PFSK-1 (cell line): Measurements from ENCODE around the gene ATP6V1B1.

Experiments
- FOXP2 ChIP-seq: optimal IDR thresholded peaks from 2 replicates; pipeline ENCODE3; 2011; ENCODE audit warnings: borderline replicate concordance, control low read depth, inconsistent platforms; ENCODE audit not compliant: insufficient read depth; ENCODE audit errors: extremely low read length, extremely low read depth
- POLR2AphosphoS5 ChIP-seq: IDR thresholded peaks from 2 replicates; pipeline ENCODE4 v1.6.1; 2012; ENCODE audit warnings: low read depth, mild to moderate bottlenecking, control low read depth, low read length, moderate library complexity
- SIN3A ChIP-seq: IDR thresholded peaks from 2 replicates; pipeline ENCODE4 v1.6.1; 2012; ENCODE audit warnings: mild to moderate bottlenecking, low read length, moderate library complexity, borderline replicate concordance; ENCODE audit not compliant: insufficient read depth
- TAF1 ChIP-seq: IDR thresholded peaks from 2 replicates; pipeline ENCODE4 v1.6.1; 2012; ENCODE audit warnings: low read length, control low read depth, borderline replicate concordance; ENCODE audit not compliant: insufficient read depth
- TF ChIP-seq, protein P1 (sequence below), 2 experiments: IDR thresholded peaks; 2 replicates each; pipeline versions ENCODE4 v1.6.1 to v1.8.0; 2011 to 2012; ENCODE audit warnings: low read depth in 2 of 2, low read length in 2 of 2, control low read depth in 1 of 2, inconsistent platforms in 1 of 2, mild to moderate bottlenecking in 1 of 2, moderate library complexity in 1 of 2; ENCODE audit not compliant: insufficient read depth in 1 of 2

The ATP6V1B1 gene

DNA sequence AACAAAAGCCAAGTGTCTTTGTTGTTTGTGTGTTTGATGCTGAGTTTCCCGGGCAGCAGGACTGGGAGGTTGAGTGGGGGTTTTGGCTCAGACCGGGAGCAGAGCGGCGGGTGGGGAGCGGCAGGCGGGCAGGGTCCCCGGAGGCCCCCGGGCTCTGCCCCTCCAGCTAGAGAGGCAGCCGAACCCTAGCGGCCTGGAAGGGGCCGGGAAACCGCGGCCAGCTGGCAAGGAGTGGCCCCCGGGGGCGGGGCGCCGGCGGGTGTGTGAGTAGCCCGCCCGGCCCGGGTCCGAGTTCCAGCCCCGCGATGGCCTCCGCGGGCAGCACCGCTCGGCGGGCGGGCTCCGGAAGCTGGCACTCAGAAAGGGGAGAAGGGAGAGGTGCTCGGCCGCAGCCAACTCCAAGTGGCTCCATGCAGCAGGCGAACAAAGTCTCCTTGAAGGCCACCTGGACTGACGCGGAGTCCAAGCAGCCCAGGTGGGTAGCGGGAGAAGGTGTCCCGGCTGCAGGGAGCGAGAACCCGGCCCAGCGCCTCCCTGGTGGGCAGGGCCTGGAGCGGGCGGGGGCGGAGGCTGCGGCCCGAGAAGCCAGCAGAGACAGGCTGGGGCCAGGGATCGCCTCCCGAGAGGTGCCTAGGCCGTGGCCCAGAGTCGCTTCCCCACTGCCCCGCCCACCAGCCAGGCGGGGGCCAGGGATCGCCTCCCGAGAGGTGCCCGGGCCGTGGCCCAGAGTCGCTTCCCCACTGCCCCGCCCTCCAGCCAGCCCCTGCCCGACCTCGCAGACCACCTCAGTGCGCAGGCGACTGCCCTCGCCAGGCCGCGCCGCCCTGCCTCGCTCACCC is 42.9 kb downstream of the ATP6V1B1 start, which contains the start of gene ANKRD53:
Gene ANKRD53, plus strand, starts transcription at position 290 of the 839 bp plus-strand sequence. Its CDS starts 16 bp downstream, at position 306.
- TF ChIP-seq TAF1 (no peak), SIN3A (no peak), POLR2AphosphoS5 (no peak), FOXP2 (no peak)
- TF ChIP-seq, protein P1, sequence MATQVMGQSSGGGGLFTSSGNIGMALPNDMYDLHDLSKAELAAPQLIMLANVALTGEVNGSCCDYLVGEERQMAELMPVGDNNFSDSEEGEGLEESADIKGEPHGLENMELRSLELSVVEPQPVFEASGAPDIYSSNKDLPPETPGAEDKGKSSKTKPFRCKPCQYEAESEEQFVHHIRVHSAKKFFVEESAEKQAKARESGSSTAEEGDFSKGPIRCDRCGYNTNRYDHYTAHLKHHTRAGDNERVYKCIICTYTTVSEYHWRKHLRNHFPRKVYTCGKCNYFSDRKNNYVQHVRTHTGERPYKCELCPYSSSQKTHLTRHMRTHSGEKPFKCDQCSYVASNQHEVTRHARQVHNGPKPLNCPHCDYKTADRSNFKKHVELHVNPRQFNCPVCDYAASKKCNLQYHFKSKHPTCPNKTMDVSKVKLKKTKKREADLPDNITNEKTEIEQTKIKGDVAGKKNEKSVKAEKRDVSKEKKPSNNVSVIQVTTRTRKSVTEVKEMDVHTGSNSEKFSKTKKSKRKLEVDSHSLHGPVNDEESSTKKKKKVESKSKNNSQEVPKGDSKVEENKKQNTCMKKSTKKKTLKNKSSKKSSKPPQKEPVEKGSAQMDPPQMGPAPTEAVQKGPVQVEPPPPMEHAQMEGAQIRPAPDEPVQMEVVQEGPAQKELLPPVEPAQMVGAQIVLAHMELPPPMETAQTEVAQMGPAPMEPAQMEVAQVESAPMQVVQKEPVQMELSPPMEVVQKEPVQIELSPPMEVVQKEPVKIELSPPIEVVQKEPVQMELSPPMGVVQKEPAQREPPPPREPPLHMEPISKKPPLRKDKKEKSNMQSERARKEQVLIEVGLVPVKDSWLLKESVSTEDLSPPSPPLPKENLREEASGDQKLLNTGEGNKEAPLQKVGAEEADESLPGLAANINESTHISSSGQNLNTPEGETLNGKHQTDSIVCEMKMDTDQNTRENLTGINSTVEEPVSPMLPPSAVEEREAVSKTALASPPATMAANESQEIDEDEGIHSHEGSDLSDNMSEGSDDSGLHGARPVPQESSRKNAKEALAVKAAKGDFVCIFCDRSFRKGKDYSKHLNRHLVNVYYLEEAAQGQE (IDR thresholded peaks at IDR 0.05; ENCODE audit: insufficient read depth in 1 of 2, low read depth in 2 of 2, low read length in 2 of 2), result no peak

DNA sequence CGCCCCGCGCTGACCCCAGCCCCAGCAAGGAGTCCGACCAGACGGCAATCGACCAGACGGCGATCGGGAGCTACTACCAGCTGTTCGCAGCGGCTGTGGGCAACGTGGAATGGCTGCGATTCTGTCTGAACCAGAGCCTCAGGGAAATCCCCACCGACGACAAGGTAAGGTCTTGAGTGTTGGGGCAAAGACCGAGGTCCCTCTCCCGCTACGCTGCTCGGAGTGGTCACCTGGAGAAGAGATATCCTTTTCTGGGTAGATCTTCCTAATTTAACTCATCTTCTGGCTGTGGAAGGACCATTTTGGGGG is 43.4 kb downstream of the ATP6V1B1 start:
- TF ChIP-seq FOXP2, result no peak
- TF ChIP-seq SIN3A, result no peak
- TF ChIP-seq TAF1, result no peak
- TF ChIP-seq, protein P1 (IDR thresholded peaks at IDR 0.05; ENCODE audit: insufficient read depth in 1 of 2, low read depth in 2 of 2, low read length in 2 of 2), result no peak
- TF ChIP-seq POLR2AphosphoS5, result no peak

DNA sequence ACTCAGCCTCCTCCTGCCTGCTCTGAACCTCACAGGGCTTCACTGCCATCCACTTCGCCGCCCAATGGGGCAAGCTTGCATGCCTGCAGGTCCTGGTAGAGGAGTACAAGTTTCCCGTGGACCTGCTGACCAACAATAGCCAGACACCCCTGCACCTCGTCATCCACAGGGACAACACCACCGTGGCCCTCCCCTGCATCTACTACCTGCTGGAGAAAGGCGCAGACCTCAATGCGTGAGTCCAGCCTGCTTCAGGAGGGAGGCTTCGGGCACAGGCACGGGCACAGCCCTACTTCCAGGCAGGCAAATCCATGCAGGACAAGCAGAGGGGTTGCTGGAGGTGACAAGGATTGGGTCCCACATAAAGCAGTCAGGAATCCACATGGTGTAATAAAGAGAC is 43.9 kb downstream of the ATP6V1B1 start:
- TF ChIP-seq FOXP2 (no peak), TAF1 (no peak), SIN3A (no peak), POLR2AphosphoS5 (no peak)
- TF ChIP-seq, protein P1 (IDR thresholded peaks at IDR 0.05; ENCODE audit: insufficient read depth in 1 of 2, low read depth in 2 of 2, low read length in 2 of 2), result no peak

DNA sequence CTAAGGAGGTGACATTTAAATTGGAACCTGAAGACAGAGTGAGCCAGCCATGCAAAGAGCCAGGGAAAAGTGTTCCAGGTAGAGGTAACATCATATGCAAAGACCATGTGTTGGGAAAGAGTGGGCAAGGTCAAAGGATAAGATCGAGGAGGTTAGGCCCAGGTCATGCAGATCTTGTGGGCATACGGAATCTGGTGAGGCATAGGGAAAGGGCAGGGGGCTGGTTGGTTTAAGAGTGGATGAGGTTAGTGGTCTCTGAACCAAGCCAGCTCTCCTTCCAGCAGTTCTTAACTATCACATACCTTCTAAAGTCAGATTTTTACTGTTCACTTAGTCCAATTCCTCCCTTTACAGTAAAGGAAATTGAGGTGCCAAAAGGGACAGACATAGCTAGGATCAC is 45.7 kb downstream of the ATP6V1B1 start:
- TF ChIP-seq SIN3A (no peak), FOXP2 (no peak), POLR2AphosphoS5 (no peak), TAF1 (no peak)
- TF ChIP-seq, protein P1 (IDR thresholded peaks at IDR 0.05; ENCODE audit: insufficient read depth in 1 of 2, low read depth in 2 of 2, low read length in 2 of 2), result no peak
